Activated CD8-positive, alpha-beta T cell treated with anti-CD3 and anti-CD28 coated beads, Interleukin-2, amount 10 ng/mL, durations not matched to agents 7 days and 5 days (primary cell): ENCODE measurements around the gene ARL6IP4. TPM values are rescaled to one million over a fixed set of nuclear protein-coding genes. Genes with fewer than 3 reads are reported as not detected.

Source experiments
- ATAC-seq: fragments of 150-1000 bp; cut with Tn5 transposase; one replicate; pipeline ENCODE4 v1.10.0; 2021; ENCODE audit warnings: moderate library complexity
- CTCF ChIA-PET: fragments of 350-600 bp; sonication (Branson Sonifier 250); formaldehyde crosslinking; loops from one replicate; lab custom pipeline; 2021; ENCODE audit warnings: antibody characterized with exemption; lab: Charles Lee
- POLR2A ChIA-PET: fragments of 350-600 bp; sonication (Branson Sonifier 250); formaldehyde crosslinking; loops from one replicate; lab custom pipeline; 2021; ENCODE audit warnings: antibody characterized with exemption; lab: Charles Lee
- DNase-seq: peaks from one replicate; pipeline ENCODE4 v3.0.0-alpha.2; 2020
- H3K27ac Mint-ChIP-seq: one replicate; pipeline ENCODE4 v1.8.0; 2021; ENCODE audit warnings: mild to moderate bottlenecking, mixed read lengths
- H3K27me3 Mint-ChIP-seq: one replicate; pipeline ENCODE4 v1.8.0; 2021; ENCODE audit warnings: low read depth, mixed read lengths
- H3K36me3 Mint-ChIP-seq: one replicate; pipeline ENCODE4 v1.8.0; 2021; ENCODE audit warnings: low read depth, mixed read lengths
- H3K4me1 Mint-ChIP-seq: one replicate; pipeline ENCODE4 v1.8.0; 2021; ENCODE audit warnings: low read depth, mixed read lengths
- H3K4me3 Mint-ChIP-seq: one replicate; pipeline ENCODE4 v1.8.0; 2021; ENCODE audit warnings: mild to moderate bottlenecking, mixed read lengths
- H3K9me3 Mint-ChIP-seq: one replicate; pipeline ENCODE4 v1.8.0; 2022; ENCODE audit warnings: mixed read lengths; ENCODE audit not compliant: insufficient read depth
- total RNA-seq, 2 experiments: library from RNA; stranded (reverse); gene quantifications; one replicate each; pipeline ENCODE4 v1.2.3, GENCODE V29; 2021

ARL6IP4 gene
- total RNA-seq, 2 experiments from 2014 or later = 204 to 213 TPM

DNA sequence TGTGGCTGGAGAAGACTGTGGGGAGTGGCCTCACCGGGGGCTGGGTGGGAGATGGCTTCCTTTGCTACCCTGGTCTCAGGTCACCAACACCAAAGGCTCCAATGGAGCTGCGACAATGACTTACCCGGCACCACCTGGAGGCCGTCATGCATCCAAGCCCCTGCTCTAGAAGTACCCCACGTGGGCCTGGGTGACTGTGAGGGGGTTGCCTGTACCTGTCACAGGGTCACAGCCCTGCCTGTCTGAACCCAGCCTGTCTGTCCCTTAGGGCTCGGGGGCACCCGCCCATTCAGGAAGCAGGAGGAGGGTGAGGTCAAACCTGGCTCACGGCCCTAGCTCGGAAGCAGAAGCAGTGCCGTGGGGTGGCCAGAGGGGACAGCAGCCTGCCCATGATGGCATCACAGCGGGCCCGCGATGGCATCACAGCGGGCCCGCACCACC, 33.1 kb upstream of the ARL6IP4 start:
- ChIA-PET POLR2A (interaction anchor here (0.6 to 1.3 kb wide), 3 partner anchors 52 to 176 kb away, joined by 3 to 4 read pairs (median 4); partner anchors contain the start of gene VPS37B), CTCF (interaction anchor here (1.0 to 15.1 kb wide), 9 partner anchors 38 to 154 kb away, joined by 3 to 204 read pairs (median 6); no protein-coding TSS in a partner anchor)
- ATAC-seq (no peak), DNase-seq (no peak)
- no peaks in the 10 kb centered on the region for H3K27me3 Mint-ChIP-seq
- H3K27ac Mint-ChIP-seq = peak overlapping the region; percentile 71
- no peaks in the 10 kb centered on the region for H3K36me3 Mint-ChIP-seq
- peaks cover 46% of the 10 kb centered on the region for H3K4me1 Mint-ChIP-seq
- H3K9me3 Mint-ChIP-seq = no peaks in the 10 kb centered on the region
- H3K4me3 Mint-ChIP-seq = peak overlapping the region; percentile 31

DNA sequence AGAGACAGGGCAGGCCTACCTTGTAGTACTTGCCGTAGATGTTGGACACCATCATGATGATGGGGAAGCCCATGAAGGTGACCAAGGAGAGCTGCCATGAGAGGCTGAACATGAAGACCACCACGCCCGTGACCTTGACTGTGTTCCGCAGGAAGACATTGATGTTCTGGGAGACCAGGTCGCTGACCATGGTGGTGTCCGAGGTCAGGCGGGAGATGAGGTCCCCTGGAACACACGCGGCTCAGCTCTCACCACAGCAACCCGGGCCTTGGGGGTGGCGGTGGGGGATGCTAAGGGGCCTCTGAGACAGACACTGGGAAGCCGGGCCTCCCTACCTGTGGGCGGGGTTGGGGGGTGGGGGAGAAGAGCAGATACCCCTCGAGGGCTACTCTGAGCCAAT, 31.9 kb upstream of the ARL6IP4 start:
- no peaks in the 10 kb centered on the region for H3K9me3 Mint-ChIP-seq
- H3K4me3 Mint-ChIP-seq = no peak overlapping the region
- DNase-seq (no peak), ATAC-seq (no peak)
- CTCF ChIA-PET = interaction anchor here (1.3 to 15.1 kb wide), 5 partner anchors 54 to 158 kb away, joined by 5 to 204 read pairs (median 5); no protein-coding TSS in a partner anchor
- no peaks in the 10 kb centered on the region for H3K36me3 Mint-ChIP-seq
- POLR2A ChIA-PET = no interaction called here
- H3K27me3 Mint-ChIP-seq = no peaks in the 10 kb centered on the region
- H3K27ac Mint-ChIP-seq = peak overlapping the region; percentile 30
- H3K4me1 Mint-ChIP-seq = peaks cover 34% of the 10 kb centered on the region

DNA sequence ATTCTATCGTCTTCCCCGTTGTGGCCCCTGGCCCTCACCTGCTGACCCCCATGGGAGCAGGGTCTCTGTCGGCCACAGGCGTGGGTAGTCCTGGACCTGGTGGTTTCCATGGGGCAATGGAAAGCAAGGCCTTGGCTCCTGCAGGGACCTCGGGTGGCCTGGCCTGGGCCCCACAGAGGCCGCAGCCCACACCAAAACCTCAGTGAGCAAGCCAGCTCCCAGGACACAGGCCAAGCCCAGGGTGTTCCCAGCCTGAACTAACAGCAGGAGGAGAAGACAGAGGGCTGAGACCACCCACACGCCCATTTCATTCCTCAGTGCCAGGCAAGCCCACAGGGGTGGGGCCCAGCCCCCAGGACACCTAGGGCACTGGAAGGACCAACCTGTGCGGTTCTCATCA, 31.1 kb upstream of the ARL6IP4 start:
- Mint-ChIP-seq H3K4me1 (peaks cover 33% of the 10 kb centered on the region), H3K9me3 (no peaks in the 10 kb centered on the region), H3K27me3 (no peaks in the 10 kb centered on the region), H3K36me3 (no peaks in the 10 kb centered on the region), H3K27ac (no peak overlapping the region), H3K4me3 (no peak overlapping the region)
- no peak for ATAC-seq
- ChIA-PET POLR2A (no interaction called here), CTCF (interaction anchor here (1.3 to 15.1 kb wide), 4 partner anchors 68 to 159 kb away, joined by 5 to 204 read pairs (median 18); no protein-coding TSS in a partner anchor)
- no peak for DNase-seq

DNA sequence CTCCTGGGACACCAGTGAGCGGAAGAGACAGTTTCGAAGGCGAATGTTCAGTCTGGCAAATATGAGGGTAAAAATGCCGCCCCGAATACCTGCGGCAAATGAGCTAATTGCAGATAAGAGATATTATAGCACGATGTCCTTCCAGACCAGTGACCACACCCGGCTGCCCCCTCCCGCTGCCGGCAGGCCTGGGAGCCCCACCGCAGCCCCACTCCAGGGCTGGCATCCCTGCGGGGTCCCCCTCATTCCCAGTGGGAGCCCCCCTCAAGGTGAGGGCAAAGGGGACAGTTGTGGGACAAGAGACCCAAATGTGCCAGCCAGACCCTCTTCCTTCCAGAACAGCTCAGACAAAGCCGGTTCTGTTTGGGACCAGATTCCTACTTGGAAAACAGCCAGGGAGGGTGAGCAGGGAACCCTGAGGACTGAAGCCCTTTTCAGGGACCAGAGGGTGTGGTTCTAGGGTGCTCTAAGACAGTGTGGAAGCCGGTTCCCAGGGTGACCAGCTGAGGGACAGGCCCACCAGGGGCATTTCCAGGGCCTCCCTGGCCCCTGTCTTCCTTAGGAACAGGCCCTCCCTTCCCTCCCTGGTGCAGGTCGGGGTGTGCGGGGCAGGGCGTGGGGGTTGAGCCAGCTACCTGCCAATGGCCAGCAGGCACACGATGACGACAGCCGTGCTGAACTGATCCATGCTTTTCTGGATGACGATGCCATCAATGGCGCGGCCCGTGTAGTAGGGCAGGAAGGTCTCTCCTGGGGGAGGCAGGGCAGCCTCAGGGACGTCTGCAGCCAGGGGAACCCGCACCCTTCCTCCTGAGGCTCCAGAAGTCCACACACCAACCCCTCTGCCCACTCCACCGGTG, 30.4 kb upstream of the ARL6IP4 start:
- DNase-seq = no peak
- Mint-ChIP-seq H3K9me3 (no peaks in the 10 kb centered on the region), H3K4me3 (no peak overlapping the region), H3K27ac (no peak overlapping the region), H3K4me1 (peaks cover 30% of the 10 kb centered on the region), H3K36me3 (no peaks in the 10 kb centered on the region), H3K27me3 (no peaks in the 10 kb centered on the region)
- ATAC-seq = no peak
- ChIA-PET POLR2A (no interaction called here), CTCF (interaction anchor here (1.3 to 15.1 kb wide), 5 partner anchors 69 to 288 kb away, joined by 4 to 204 read pairs (median 5); no protein-coding TSS in a partner anchor)

DNA sequence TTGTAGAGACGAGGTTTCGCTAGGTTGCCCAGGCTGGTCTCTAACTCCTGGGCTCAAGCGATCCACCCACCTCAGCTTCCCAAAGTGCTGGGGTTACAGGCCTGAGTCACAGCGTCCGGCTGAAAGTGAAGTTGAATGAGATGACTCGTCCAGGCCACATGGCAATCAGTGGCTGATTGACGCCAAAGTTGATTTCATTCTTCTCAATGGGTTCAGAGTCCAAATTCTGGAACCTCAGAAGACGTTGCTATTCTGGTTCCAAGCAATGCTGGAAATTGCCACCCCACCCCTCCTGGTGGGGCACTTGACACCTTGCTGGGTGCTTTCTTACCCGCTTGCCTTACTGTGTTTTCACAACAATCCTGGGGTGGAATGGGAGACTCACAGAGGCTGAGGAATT, 29.1 kb upstream of the ARL6IP4 start:
- DNase-seq = no peak
- no peak for ATAC-seq
- no peak overlapping the region for H3K27ac Mint-ChIP-seq
- no peaks in the 10 kb centered on the region for H3K36me3 Mint-ChIP-seq
- H3K4me1 Mint-ChIP-seq = peaks cover 22% of the 10 kb centered on the region
- no peak overlapping the region for H3K4me3 Mint-ChIP-seq
- ChIA-PET CTCF (interaction anchor here (1.2 to 15.1 kb wide), 5 partner anchors 71 to 287 kb away, joined by 4 to 204 read pairs (median 12); no protein-coding TSS in a partner anchor), POLR2A (no interaction called here)
- no peaks in the 10 kb centered on the region for H3K27me3 Mint-ChIP-seq
- H3K9me3 Mint-ChIP-seq = no peaks in the 10 kb centered on the region

DNA sequence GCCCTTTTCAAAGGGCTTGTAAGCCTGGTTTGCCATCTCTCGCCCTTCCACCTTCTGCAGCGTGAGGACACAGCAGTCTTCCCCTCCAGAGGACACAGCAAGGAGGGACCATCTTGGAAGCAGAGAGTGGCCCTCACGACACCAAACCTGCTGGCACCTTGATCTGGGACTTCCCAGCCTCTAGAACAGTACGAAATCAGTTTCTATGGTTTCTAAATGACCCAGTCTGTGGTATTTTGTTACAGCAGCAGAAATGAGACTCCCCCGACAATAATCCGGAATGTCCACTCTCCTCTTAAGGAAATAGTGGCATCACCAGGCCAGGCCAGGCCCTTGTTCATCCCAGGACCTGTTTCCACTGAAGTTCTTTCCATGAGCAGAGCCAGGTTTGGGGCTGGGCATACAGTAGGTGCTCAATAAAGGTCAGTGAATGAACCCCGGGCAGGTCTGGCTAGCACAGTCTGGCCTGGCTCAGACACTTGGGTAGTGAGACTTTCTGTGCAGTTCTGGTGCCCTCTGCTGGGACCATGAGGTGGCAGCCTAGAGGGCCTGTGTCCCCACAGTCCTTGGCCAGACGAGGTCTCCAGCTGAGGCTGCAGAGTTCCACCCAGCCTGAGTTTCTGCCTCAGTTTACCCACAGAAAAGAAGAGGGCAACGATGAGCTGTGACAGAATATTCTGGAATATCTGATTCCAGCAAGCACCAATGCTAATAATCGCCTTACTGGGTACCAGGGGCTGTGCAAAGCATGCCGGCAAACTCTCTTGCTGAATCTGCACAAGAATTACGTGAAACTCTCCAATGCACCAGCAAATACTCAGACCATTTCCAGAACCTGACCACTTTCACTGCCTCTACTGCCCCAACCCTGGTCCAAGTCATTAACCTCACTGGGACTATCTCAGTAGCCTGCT, 28.2 kb upstream of the ARL6IP4 start:
- POLR2A ChIA-PET = no interaction called here
- no peaks in the 10 kb centered on the region for H3K27me3 Mint-ChIP-seq
- ATAC-seq (peak; percentile 98), DNase-seq (peak; percentile 83)
- H3K4me1 Mint-ChIP-seq = peaks cover 14% of the 10 kb centered on the region
- H3K9me3 Mint-ChIP-seq = no peaks in the 10 kb centered on the region
- H3K4me3 Mint-ChIP-seq = no peak overlapping the region
- CTCF ChIA-PET = interaction anchor here (0.6 to 15.1 kb wide), 15 partner anchors 28 to 777 kb away, joined by 3 to 204 read pairs (median 4); no protein-coding TSS in a partner anchor
- H3K36me3 Mint-ChIP-seq = no peaks in the 10 kb centered on the region
- H3K27ac Mint-ChIP-seq = no peak overlapping the region

DNA sequence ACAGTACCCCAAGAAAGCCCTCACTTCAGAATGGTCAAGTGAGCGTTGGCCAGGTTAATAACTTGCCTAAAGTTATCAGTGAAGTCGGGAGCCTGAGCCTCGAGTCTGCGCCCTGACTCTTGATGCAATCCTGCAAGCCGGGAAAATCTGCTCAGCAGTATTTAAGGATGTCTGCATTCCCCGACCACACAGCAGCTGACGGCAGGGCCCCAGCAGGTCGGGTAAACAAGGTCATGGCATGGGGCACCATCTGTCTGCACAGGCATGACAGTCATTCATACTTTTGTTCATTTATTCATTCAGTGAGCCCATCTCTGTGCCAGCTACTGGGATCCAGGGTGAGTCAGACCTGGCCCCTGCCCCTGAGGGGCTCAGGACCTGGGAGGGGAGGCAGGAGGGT, 25.3 kb upstream of the ARL6IP4 start:
- Mint-ChIP-seq H3K36me3 (no peaks in the 10 kb centered on the region), H3K9me3 (no peaks in the 10 kb centered on the region), H3K4me1 (peaks cover 3% of the 10 kb centered on the region), H3K4me3 (no peak overlapping the region), H3K27ac (no peak overlapping the region), H3K27me3 (no peaks in the 10 kb centered on the region)
- CTCF ChIA-PET = interaction anchor here (1.2 to 15.1 kb wide), 5 partner anchors 78 to 283 kb away, joined by 3 to 204 read pairs (median 6); no protein-coding TSS in a partner anchor
- POLR2A ChIA-PET = no interaction called here
- ATAC-seq (no peak), DNase-seq (no peak)

DNA sequence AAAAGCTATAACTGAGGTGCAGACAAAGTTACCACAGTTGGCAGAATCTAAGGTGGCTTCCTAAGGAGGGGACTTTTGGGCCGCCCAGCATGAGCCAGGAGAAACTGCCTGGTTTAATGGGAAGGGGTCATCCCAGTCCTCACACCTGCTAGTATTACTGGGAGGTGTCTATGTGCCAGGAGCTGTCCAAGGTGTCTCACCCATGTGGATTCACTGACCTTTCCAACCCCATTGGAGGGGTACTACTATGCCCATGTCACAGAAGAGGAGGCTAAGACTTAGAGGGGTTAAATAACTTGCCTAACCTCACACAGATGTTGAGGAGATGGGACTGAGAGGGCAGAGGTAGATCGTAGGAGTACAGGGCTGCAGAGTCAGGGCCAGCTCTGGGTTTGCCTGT, 24.4 kb upstream of the ARL6IP4 start:
- Mint-ChIP-seq H3K4me3 (no peak overlapping the region), H3K27me3 (no peaks in the 10 kb centered on the region), H3K27ac (no peak overlapping the region), H3K36me3 (no peaks in the 10 kb centered on the region), H3K4me1 (peaks cover 3% of the 10 kb centered on the region), H3K9me3 (no peaks in the 10 kb centered on the region)
- DNase-seq (no peak), ATAC-seq (no peak)
- POLR2A ChIA-PET = no interaction called here
- CTCF ChIA-PET = interaction anchor here (1.3 to 15.1 kb wide), 3 partner anchors 10 to 162 kb away, joined by 3 to 204 read pairs (median 11); partner anchors contain the start of gene ABCB9

DNA sequence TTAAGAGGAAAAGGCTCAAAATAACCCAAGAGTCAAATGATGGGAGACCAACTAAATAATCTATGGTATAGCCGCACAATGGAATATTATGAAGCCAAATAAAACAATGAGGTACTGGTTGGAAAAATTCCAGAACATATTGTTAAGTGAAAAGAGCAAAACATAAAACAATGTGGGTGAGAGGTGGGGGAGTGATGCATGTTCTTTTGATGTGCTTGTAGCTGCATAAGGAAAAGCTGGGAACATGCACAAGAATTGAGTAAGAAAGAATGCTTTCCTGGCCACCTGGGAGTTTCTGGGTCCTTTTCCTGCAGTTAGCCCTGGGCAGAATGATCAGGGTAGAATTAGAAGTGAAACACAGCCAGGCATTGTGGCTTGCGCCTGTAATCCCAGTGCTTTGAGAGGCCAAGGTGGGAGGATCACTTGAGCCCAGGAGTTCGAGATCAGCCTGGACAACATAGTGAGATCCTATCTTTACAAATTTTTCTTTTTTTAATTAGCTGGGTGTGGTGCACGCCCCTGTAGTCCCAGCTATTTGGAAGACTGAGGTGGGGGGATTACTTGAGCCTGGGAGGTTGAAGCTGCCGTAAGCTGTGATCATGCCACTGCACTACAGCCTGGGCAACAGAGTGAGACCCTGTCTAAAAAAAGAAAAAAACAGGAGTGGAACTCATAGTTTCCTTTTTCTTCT, 22.1 kb upstream of the ARL6IP4 start:
- Mint-ChIP-seq H3K36me3 (no peaks in the 10 kb centered on the region), H3K27ac (no peak overlapping the region), H3K27me3 (no peaks in the 10 kb centered on the region), H3K9me3 (no peaks in the 10 kb centered on the region), H3K4me3 (no peak overlapping the region), H3K4me1 (no peaks in the 10 kb centered on the region)
- ATAC-seq (no peak), DNase-seq (no peak)
- ChIA-PET CTCF (interaction anchor here (1.1 to 15.1 kb wide), 2 partner anchors 93 to 124 kb away, joined by 3 to 204 read pairs; no protein-coding TSS in a partner anchor), POLR2A (interaction anchor here (1.0 kb wide), 1 partner anchor 96 kb away, joined by 3 read pairs; no protein-coding TSS in a partner anchor)

DNA sequence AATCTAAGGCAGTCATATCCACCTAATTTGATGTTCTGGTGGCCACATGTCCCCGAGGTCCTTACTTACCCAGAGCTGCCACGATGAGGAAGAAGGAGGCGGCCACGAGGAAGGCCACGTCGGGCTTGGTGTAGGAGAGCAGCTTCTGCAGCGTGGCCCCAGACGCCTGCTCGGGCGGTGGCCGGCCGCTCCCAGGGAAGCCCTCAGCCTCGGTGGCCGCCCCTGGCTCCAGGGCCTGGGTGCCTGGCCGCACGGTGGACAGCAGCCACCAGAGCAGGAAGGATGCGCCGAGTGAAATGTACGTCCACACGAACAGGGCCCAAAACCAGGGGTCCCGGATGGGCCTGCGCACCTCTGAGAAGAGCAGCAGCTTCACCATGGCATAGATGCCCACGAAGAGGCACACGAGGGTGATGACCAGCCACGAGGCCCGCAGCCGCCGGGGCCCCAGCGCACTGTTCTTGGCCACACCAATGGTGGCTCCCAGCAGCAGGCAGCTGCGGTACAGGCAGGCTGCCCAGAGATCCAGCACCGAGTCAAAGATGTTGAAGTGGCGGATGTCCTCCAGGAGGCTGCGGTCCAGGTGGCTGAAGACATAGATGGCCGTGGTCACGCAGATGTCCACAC, 20.8 kb upstream of the ARL6IP4 start:
- ATAC-seq (no peak), DNase-seq (no peak)
- POLR2A ChIA-PET = no interaction called here
- Mint-ChIP-seq H3K27me3 (no peaks in the 10 kb centered on the region), H3K4me1 (peaks cover under 1% of the 10 kb centered on the region), H3K4me3 (no peak overlapping the region), H3K27ac (no peak overlapping the region), H3K36me3 (no peaks in the 10 kb centered on the region), H3K9me3 (no peaks in the 10 kb centered on the region)
- CTCF ChIA-PET = interaction anchor here (1.1 kb wide), 1 partner anchor 125 kb away, joined by 3 read pairs; no protein-coding TSS in a partner anchor
